ENCODE results near the gene CAMTA1. TPM values are rescaled to one million over a fixed set of nuclear protein-coding genes. Genes with fewer than 3 reads are reported as not detected.

The CAMTA1 gene
- total RNA-seq, 1 experiment from 2014 or later = 82.2 TPM

DNA sequence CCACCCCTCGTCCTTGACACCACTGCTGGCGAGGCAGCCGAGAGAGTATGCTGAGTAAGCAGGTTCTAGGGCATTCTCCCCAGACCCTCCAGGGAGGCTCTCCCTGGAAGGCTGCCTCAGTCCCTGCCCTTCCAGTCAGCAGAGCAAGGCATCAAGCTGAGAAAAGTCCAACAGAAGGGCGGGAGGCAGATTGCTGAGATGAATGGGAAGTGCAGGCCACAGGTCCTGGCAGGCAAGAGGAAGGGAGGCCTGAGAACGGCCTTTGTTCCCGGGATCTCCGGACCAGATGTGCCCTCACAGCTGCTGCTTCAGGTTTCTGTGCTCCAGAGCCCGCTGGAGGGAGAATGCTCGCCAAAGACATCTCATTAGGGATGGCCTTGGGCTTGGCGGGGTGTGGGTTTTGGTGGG, 715.8 kb downstream of the CAMTA1 start:
- in situ Hi-C loops (cut with HindIII; ENCODE audit: low pct_unique_long_range_greater_than_20kb, low sequenced_read_pairs) = no loop called here
- Histone ChIP-seq H3K27me3 (ENCODE audit: control insufficient read depth, insufficient read depth, low read length) (no peaks in the 10 kb centered on the region), H3K4me3 (ENCODE audit: low read depth in 2 of 2, low read length in 2 of 2) (no peak overlapping the region), H3K4me1 (ENCODE audit: control insufficient read depth, insufficient read depth, low read length) (no peaks in the 10 kb centered on the region), H3K27ac (ENCODE audit: low read length) (no peak overlapping the region), H3K9me3 (ENCODE audit: control insufficient read depth, insufficient read depth, low read depth, low read length) (no peaks in the 10 kb centered on the region), H3K36me3 (ENCODE audit: control insufficient read depth, insufficient read depth, low read length) (no peaks in the 10 kb centered on the region)
- TF ChIP-seq SIN3A (IDR thresholded peaks at IDR 0.05; ENCODE audit: borderline replicate concordance, insufficient read depth, low read depth, low read length) (no peak), POLR2AphosphoS5 (IDR thresholded peaks at IDR 0.05; ENCODE audit: low read depth, low read length) (no peak), TCF7L2 (IDR thresholded peaks at IDR 0.05; ENCODE audit: low read depth, low read length) (no peak)
- TF ChIP-seq, protein P1, sequence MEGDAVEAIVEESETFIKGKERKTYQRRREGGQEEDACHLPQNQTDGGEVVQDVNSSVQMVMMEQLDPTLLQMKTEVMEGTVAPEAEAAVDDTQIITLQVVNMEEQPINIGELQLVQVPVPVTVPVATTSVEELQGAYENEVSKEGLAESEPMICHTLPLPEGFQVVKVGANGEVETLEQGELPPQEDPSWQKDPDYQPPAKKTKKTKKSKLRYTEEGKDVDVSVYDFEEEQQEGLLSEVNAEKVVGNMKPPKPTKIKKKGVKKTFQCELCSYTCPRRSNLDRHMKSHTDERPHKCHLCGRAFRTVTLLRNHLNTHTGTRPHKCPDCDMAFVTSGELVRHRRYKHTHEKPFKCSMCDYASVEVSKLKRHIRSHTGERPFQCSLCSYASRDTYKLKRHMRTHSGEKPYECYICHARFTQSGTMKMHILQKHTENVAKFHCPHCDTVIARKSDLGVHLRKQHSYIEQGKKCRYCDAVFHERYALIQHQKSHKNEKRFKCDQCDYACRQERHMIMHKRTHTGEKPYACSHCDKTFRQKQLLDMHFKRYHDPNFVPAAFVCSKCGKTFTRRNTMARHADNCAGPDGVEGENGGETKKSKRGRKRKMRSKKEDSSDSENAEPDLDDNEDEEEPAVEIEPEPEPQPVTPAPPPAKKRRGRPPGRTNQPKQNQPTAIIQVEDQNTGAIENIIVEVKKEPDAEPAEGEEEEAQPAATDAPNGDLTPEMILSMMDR (IDR thresholded peaks at IDR 0.05) = no peak
- TF ChIP-seq, protein P2, sequence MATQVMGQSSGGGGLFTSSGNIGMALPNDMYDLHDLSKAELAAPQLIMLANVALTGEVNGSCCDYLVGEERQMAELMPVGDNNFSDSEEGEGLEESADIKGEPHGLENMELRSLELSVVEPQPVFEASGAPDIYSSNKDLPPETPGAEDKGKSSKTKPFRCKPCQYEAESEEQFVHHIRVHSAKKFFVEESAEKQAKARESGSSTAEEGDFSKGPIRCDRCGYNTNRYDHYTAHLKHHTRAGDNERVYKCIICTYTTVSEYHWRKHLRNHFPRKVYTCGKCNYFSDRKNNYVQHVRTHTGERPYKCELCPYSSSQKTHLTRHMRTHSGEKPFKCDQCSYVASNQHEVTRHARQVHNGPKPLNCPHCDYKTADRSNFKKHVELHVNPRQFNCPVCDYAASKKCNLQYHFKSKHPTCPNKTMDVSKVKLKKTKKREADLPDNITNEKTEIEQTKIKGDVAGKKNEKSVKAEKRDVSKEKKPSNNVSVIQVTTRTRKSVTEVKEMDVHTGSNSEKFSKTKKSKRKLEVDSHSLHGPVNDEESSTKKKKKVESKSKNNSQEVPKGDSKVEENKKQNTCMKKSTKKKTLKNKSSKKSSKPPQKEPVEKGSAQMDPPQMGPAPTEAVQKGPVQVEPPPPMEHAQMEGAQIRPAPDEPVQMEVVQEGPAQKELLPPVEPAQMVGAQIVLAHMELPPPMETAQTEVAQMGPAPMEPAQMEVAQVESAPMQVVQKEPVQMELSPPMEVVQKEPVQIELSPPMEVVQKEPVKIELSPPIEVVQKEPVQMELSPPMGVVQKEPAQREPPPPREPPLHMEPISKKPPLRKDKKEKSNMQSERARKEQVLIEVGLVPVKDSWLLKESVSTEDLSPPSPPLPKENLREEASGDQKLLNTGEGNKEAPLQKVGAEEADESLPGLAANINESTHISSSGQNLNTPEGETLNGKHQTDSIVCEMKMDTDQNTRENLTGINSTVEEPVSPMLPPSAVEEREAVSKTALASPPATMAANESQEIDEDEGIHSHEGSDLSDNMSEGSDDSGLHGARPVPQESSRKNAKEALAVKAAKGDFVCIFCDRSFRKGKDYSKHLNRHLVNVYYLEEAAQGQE (IDR thresholded peaks at IDR 0.05; ENCODE audit: insufficient read depth in 1 of 2, low read depth in 2 of 2, low read length in 1 of 2) = no peak
- intact Hi-C loops (cut with micrococcal nuclease; ENCODE audit: unreplicated experiment) = no loop called here
- ATAC-seq (no peak), DNase-seq (ENCODE audit: low read depth, low spot score) (no peak)
- POLR2A ChIA-PET = interaction anchor here (0.6 kb wide), 1 partner anchor 415 kb away, joined by 4 read pairs; no protein-coding TSS in a partner anchor
- CTCF ChIA-PET = no interaction called here
- BruUV-seq (replicated peaks) = no TSS peak

DNA sequence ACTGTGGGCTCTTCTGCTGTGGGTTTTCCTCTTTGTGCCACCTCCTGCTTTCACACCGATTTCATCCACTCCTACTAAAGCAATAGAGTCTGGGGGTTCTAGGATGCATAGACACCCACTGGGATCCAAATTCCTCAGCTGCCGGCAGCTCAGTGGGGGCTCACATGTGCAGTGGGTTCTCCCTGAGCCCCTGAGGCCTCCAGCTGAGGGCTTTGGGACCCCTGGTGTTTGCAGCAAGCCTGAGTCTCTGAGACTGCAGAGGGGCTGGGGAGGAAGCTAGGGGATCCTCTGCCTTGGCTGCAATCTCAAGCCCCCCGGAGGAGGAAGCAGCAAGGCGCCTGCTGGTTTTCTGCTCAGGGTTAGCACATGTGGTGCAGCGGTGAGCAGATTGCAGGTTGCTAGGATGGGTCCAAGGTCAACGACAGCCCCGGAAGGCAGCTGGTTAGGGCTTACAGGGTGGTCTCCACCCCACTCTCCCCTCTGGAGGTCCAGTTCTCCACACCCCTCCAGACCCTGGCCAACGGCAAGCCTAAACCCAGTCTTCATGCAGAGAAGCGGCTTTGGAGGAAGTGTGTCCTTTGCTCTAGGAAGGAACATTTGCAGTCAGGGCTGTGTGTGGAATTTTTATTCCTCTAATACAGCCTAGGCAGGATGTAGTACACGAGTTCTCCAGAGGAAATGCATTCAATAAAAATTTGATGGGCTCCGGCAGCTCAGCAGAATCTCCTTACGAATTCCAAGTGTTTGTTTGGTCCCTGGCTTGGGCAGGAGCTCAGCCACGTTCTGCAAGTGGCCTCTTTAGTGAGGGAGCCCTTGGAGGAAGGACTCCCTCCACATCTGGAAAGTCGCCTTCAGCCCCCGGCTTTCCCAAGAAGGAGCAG, 716.7 kb downstream of the CAMTA1 start:
- H3K9me3 ChIP-seq (ENCODE audit: control insufficient read depth, insufficient read depth, low read depth, low read length) = no peaks in the 10 kb centered on the region
- DNase-seq (ENCODE audit: low read depth, low spot score) (no peak), ATAC-seq (no peak)
- H3K27ac ChIP-seq (ENCODE audit: low read length) = no peak overlapping the region
- H3K27me3 ChIP-seq (ENCODE audit: control insufficient read depth, insufficient read depth, low read length) = no peaks in the 10 kb centered on the region
- in situ Hi-C loops (cut with HindIII; ENCODE audit: low pct_unique_long_range_greater_than_20kb, low sequenced_read_pairs) (no loop called here), intact Hi-C loops (cut with micrococcal nuclease; ENCODE audit: unreplicated experiment) (no loop called here)
- no peak overlapping the region for H3K4me3 ChIP-seq (ENCODE audit: low read depth in 2 of 2, low read length in 2 of 2)
- POLR2A ChIA-PET = no interaction called here
- no peaks in the 10 kb centered on the region for H3K36me3 ChIP-seq (ENCODE audit: control insufficient read depth, insufficient read depth, low read length)
- no peaks in the 10 kb centered on the region for H3K4me1 ChIP-seq (ENCODE audit: control insufficient read depth, insufficient read depth, low read length)
- BruUV-seq (replicated peaks) = no TSS peak
- TF ChIP-seq, protein P1 (IDR thresholded peaks at IDR 0.05) = no peak
- TF ChIP-seq, protein P2 (IDR thresholded peaks at IDR 0.05; ENCODE audit: insufficient read depth in 1 of 2, low read depth in 2 of 2, low read length in 1 of 2) = no peak
- no peak for TF ChIP-seq POLR2AphosphoS5 (IDR thresholded peaks at IDR 0.05; ENCODE audit: low read depth, low read length)
- TF ChIP-seq SIN3A (IDR thresholded peaks at IDR 0.05; ENCODE audit: borderline replicate concordance, insufficient read depth, low read depth, low read length) = no peak
- no peak for TF ChIP-seq TCF7L2 (IDR thresholded peaks at IDR 0.05; ENCODE audit: low read depth, low read length)
- CTCF ChIA-PET = no interaction called here
